ENCODE results near the gene GPRIN2.

Gene GPRIN2

GRCh38 chr10:46547541-46548497, 8.6 kb downstream of the GPRIN2 start:
- DNase-seq: no peak

GRCh38 chr10:46546591-46547540, 9.6 kb downstream of the GPRIN2 start:
- peak; percentile 78 for DNase-seq

- DNase-seq: no peak
Observed at GRCh38 chr10:46545861-46546590, 10.4 kb downstream of the GPRIN2 start.

GRCh38 chr10:46544989-46545791, 11.3 kb downstream of the GPRIN2 start:
- DNase-seq: no peak

GRCh38 chr10:46543466-46544377, 12.7 kb downstream of the GPRIN2 start:
- no peak for DNase-seq

GRCh38 chr10:46542567-46543465, 13.6 kb downstream of the GPRIN2 start:
- no peak for DNase-seq

- DNase-seq: no peak
Observed at GRCh38 chr10:46541735-46542566, 14.5 kb downstream of the GPRIN2 start.

GRCh38 chr10:46541017-46541661, 15.3 kb downstream of the GPRIN2 start:
- no peak for DNase-seq

GRCh38 chr10:46540412-46541016, 15.9 kb downstream of the GPRIN2 start:
- DNase-seq: no peak

- no peak for DNase-seq
Observed at GRCh38 chr10:46539596-46540411, 16.7 kb downstream of the GPRIN2 start.

GRCh38 chr10:46538717-46539426, 17.6 kb downstream of the GPRIN2 start:
- DNase-seq: no peak

- no peak for DNase-seq
Observed at GRCh38 chr10:46538155-46538554, 18.3 kb downstream of the GPRIN2 start.

GRCh38 chr10:46537309-46537708, 19.1 kb downstream of the GPRIN2 start:
- DNase-seq: no peak

GRCh38 chr10:46536781-46537180, 19.7 kb downstream of the GPRIN2 start:
- DNase-seq: no peak

- DNase-seq: no peak
Observed at GRCh38 chr10:46536171-46536570, 20.3 kb downstream of the GPRIN2 start.

Measured in DMS79 (cell line).